Vein endothelial cell (primary cell): Measurements from ENCODE around the gene MIS12. TPM values are rescaled to one million over a fixed set of nuclear protein-coding genes. Genes with fewer than 3 reads are reported as not detected.

Experiments used
- total RNA-seq: library from RNA; depleted of rRNA; stranded (reverse); fragments of >200 nt; gene quantifications from 2 replicates; pipeline ENCODE4 v1.2.3, GENCODE V29; 2012

Gene MIS12, protein sequence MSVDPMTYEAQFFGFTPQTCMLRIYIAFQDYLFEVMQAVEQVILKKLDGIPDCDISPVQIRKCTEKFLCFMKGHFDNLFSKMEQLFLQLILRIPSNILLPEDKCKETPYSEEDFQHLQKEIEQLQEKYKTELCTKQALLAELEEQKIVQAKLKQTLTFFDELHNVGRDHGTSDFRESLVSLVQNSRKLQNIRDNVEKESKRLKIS
- 12.4 and 14.5 TPM in 2 replicates for total RNA-seq

DNA sequence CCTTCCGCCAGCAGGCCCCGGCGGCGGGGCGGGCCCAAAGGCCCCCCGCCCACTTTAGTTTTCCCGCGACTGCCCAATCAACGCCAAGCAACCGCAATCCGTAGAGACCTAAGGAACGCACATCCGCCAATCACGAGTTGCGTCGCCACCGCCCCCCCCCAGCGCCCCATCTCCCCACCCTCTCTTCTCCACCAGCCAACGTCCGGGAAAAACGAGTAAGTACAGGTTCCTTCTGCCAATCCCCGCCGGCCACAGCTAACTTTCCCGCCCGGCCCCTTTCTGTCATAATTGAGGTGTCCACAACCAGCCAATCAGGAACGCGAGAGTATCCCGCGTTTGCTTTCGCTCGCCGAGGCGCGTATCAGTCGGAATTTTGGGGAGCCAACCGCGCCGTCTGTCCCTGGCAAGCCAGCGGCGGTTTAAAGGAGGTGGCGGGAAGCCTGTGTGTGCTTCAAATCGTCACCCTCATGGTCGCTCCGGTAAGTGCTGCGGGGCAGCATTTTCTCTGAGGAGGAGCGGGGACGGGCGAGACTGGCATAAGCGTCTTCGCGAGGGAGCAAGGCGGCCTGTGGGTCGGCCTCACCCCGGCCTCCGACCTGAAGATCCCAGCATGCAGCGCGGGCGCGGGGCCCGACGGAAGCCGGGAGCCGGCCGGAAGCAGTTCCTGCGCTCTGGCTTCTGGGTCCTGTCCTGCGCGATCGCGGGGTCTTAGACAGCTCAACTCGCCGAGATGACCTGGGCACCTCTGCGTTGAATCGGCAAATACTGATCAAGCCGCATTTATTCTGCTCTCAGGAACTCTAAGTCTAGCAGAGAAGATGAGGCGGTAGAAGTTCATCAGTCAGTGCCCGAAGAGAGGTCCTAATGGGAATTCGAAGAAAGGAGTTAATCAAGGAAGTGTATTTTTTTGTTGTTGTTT, at the start of gene MIS12:
MIS12 (plus strand) TSS at position 361 of the 919 bp plus-strand sequence. CDS start 2,297 bp downstream, outside the sequence.

GRCh38 chr17:5438716-5439445, 47.5 kb upstream of the MIS12 start, which contains the start of gene C1QBP:
Gene C1QBP, minus strand, starts transcription at chr17:5439155. Its CDS starts 82 bp downstream, at chr17:5439073.

DNA sequence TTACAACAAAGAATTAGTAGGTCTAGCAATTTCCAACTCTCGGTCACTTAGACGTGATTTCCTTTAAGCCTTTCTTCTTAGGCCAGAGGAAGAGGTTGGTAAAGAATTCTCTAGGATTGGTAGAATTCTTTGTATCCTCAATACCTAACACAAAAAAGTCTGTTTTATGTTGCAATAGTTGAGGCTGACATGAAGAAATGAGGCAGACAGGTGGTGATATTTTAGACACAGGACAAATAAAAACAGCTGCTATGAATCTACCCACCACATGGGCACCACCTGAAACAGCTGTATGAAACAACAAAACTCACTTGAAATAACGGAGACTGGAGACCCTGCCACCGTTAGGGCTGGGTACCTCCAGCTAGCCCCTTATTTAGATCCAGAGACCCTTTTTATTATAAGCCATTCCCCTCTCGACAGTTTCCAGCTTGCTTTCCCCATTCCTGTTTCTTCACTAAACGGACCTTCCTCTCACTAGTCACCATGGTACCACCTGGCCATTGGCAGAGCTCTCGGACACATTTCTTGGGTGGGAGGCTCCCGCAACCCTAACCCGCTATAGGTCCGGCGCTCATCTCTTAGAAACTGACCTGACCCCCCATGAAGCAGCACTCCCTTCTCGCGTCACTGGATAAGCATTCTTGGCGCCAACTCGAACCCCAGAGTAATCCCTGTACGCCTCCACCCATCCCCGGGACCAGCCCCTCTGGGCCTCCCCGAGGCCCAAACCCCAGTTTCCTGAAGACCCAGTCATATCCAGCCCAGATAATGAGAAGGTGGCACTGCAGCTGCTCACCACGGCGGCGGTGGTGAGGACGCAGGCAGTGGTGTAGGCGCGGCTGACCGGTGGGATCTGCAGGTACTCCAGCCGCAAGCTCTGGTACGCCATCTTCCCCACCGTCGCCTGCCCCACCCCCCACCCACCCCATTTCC, 828 bp upstream of the MIS12 start, which contains the start of gene DERL2:
DERL2 (minus strand) TSS at position 909 of the 936 bp plus-strand sequence; CDS start at position 892, 17 bp downstream.

Other genes with a start within 250 kb of the MIS12 start
- gene RABEP1, start 204.3 kb upstream of the MIS12 start, total RNA-seq = 41.7 and 44.1 TPM in 2 replicates
- 93.7 and 99.0 TPM in 2 replicates for gene NUP88, start 66.9 kb upstream of the MIS12 start, total RNA-seq
- 41.4 and 56.2 TPM in 2 replicates for gene RPAIN, start 66.4 kb upstream of the MIS12 start, total RNA-seq
- 227 and 315 TPM in 2 replicates for gene C1QBP, start 47.4 kb upstream of the MIS12 start, total RNA-seq
- 23.2 and 27.4 TPM in 2 replicates for gene DHX33, start 17.6 kb upstream of the MIS12 start, total RNA-seq
- 26.7 and 27.1 TPM in 2 replicates for gene DERL2, start 388 bp upstream of the MIS12 start, total RNA-seq
- gene NLRP1, start 97.9 kb downstream of the MIS12 start, total RNA-seq = 34.0 and 34.3 TPM in 2 replicates